ENCODE measurements around the gene OTOG. TPM values are rescaled to one million over a fixed set of nuclear protein-coding genes. Genes with fewer than 3 reads are reported as not detected.

OTOG gene
- total and polyA plus RNA-seq, 2 experiments from 2014 or later = not detected

- Histone ChIP-seq H3K9me2 (ENCODE audit: insufficient read depth) (no peaks in the 10 kb centered on the region), H3K36me3 (ENCODE audit: low read depth) (no peaks in the 10 kb centered on the region), H3K4me1 (ENCODE audit: insufficient read depth) (no peaks in the 10 kb centered on the region), H3K9ac (no peak overlapping the region), H3K4me2 (ENCODE audit: unreplicated experiment) (no peak overlapping the region), H3K27me3 (replicated peaks; ENCODE audit: insufficient read depth) (no peaks in the 10 kb centered on the region), H3K27ac (no peak overlapping the region), H4K20me1 (ENCODE audit: insufficient read depth) (no peaks in the 10 kb centered on the region), H3K79me2 (ENCODE audit: insufficient read depth) (no peaks in the 10 kb centered on the region), H2AFZ (no peak overlapping the region), H3K9me3 (ENCODE audit: low read depth) (no peaks in the 10 kb centered on the region), H3K4me3 (no peak overlapping the region), H3F3A (ENCODE audit: insufficient read depth) (no peaks in the 10 kb centered on the region)
- WGBS, 2 experiments (ENCODE audit: low coverage in 1 of 2, low lambda C conversion rate in 2 of 2, missing lambda C conversion rate in 2 of 2) = 29 to 42% methylated on average over 12 to 17 of the region's 17 CpGs
- in situ Hi-C loops (cut with MboI) = loop anchor here (10.0 kb wide), 1 partner anchor 119 kb away; no protein-coding TSS in a partner anchor
- no peak for DNase-seq
- TF ChIP-seq EZH2 (IDR thresholded peaks at IDR 0.05; ENCODE audit: insufficient read depth, poor library complexity, severe bottlenecking) (no peak), EZH2phosphoT487 (IDR thresholded peaks at IDR 0.05; ENCODE audit: insufficient read depth, low read depth) (no peak)
Measured at GRCh38 chr11:17605651-17606122, 58.6 kb downstream of the OTOG start.

DNA sequence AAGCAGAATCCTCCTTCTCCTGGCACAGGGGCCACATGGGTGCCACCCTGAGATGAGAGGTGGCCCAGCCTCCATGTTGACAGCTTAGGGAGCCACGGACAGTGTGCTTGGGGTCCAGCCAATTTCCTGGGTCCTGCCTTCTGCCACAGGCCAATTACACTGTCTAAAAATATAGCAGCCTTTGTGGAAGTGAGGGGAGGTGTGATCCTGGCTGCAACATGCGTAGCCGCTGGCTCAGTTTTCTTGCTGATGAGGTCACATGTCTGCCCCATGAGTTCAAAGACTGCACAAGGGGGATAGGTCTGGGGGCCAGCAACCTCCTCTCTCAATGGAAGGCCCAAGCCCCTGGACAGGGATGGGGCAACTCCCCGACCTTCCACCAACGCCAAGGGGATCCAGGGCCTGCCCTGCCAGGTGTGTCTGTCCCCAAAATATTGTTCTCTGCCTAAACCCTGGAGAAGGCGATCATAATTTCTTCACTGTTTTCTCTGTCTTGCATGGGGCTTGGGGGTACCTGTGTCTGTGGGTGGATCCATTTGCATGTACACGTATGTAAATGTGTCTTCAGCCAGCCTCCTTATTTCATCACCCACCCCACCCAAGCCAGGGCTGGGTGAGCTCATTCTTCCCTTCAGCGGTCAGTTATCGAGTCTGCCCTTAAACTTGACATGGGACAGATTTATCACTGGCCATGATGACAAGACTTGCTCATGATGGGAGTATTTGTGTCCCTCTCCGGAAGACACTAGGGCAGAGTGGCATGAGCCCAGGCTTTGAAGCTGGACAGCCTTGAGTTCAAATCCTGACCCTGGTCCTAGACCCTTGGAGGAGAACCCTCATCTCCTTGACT lies 59.4 kb downstream of the OTOG start:
- DNase-seq = no peak
- Histone ChIP-seq H3K4me2 (ENCODE audit: unreplicated experiment) (no peak overlapping the region), H3K27ac (no peak overlapping the region), H3K36me3 (ENCODE audit: low read depth) (no peaks in the 10 kb centered on the region), H3K4me1 (ENCODE audit: insufficient read depth) (no peaks in the 10 kb centered on the region), H3F3A (ENCODE audit: insufficient read depth) (no peaks in the 10 kb centered on the region), H4K20me1 (ENCODE audit: insufficient read depth) (no peaks in the 10 kb centered on the region), H3K27me3 (replicated peaks; ENCODE audit: insufficient read depth) (no peaks in the 10 kb centered on the region), H2AFZ (no peak overlapping the region), H3K79me2 (ENCODE audit: insufficient read depth) (no peaks in the 10 kb centered on the region), H3K9me3 (ENCODE audit: low read depth) (no peaks in the 10 kb centered on the region), H3K9me2 (ENCODE audit: insufficient read depth) (no peaks in the 10 kb centered on the region), H3K4me3 (no peak overlapping the region), H3K9ac (no peak overlapping the region)
- WGBS, 2 experiments (ENCODE audit: low coverage in 1 of 2, low lambda C conversion rate in 2 of 2, missing lambda C conversion rate in 2 of 2) = 41 to 45% methylated on average over 10 of the region's 10 CpGs
- TF ChIP-seq EZH2 (IDR thresholded peaks at IDR 0.05; ENCODE audit: insufficient read depth, poor library complexity, severe bottlenecking) (no peak), EZH2phosphoT487 (IDR thresholded peaks at IDR 0.05; ENCODE audit: insufficient read depth, low read depth) (no peak)
- in situ Hi-C loops (cut with MboI) = loop anchor here (10.0 kb wide), 1 partner anchor 118 kb away; no protein-coding TSS in a partner anchor

GRCh38 chr11:17607083-17607429 lies 60.0 kb downstream of the OTOG start:
- in situ Hi-C loops (cut with MboI) = loop anchor here (10.0 kb wide), 1 partner anchor 118 kb away; no protein-coding TSS in a partner anchor
- Histone ChIP-seq H3K4me3 (no peak overlapping the region), H3K36me3 (ENCODE audit: low read depth) (no peaks in the 10 kb centered on the region), H3K9ac (no peak overlapping the region), H3K27me3 (replicated peaks; ENCODE audit: insufficient read depth) (no peaks in the 10 kb centered on the region), H3K9me2 (ENCODE audit: insufficient read depth) (no peaks in the 10 kb centered on the region), H2AFZ (no peak overlapping the region), H3F3A (ENCODE audit: insufficient read depth) (no peaks in the 10 kb centered on the region), H3K79me2 (ENCODE audit: insufficient read depth) (no peaks in the 10 kb centered on the region), H3K9me3 (ENCODE audit: low read depth) (no peaks in the 10 kb centered on the region), H4K20me1 (ENCODE audit: insufficient read depth) (no peaks in the 10 kb centered on the region), H3K4me1 (ENCODE audit: insufficient read depth) (no peaks in the 10 kb centered on the region), H3K27ac (no peak overlapping the region), H3K4me2 (ENCODE audit: unreplicated experiment) (no peak overlapping the region)
- WGBS, 2 experiments (ENCODE audit: low coverage in 1 of 2, low lambda C conversion rate in 2 of 2, missing lambda C conversion rate in 2 of 2) = 75 to 82% methylated on average over 6 of the region's 6 CpGs
- TF ChIP-seq EZH2 (IDR thresholded peaks at IDR 0.05; ENCODE audit: insufficient read depth, poor library complexity, severe bottlenecking) = no peak
- TF ChIP-seq EZH2phosphoT487 (IDR thresholded peaks at IDR 0.05; ENCODE audit: insufficient read depth, low read depth) = no peak
- no peak for DNase-seq

DNA sequence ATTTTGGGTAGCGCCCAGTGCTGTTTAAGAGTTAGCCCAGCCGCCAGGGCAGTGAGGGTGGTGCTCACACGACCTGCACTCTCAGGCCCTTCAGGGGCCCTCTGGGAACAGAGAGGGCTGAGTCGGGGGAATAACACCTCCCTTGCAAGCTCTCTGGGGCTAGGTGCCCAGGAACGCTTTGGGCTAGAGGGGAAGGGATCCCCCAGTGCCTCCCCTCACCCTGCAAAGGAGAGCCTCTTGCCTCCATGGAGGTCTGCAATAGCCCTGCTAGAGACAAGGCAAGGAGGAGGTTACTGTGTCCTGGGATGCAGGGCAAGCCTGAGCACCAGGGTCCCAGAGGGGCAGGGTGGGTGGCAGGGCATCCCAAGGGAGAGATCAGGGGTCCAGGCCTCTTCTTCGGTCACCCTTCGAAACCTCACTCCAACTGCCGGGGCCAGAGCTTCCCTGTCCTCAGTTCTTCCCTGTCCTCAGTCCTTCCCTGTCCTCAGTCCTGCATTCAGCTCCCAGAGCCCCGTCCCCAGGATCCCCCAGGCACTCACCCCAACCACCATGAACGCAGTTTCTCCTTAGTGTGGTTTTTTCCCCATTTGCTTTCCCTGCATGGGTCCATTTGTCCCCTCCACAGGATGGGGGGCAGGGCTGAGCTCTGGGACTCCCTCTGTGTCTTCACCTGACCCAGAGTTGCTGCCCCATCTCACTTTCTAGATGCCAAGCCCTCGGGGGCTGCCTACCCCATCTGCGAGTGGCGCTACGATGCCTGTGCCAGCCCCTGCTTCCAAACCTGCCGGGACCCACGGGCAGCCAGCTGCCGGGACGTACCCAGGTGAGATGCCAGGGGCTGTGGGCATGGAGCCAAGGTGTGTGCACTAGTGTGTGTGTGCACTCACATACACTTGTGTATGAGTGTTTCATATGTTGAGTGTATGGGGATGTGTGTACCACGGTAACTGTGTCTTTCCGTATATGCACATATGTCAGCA lies 60.8 kb downstream of the OTOG start:
- H3K9me3 ChIP-seq (ENCODE audit: low read depth) = no peaks in the 10 kb centered on the region
- WGBS, 2 experiments (ENCODE audit: low coverage in 1 of 2, low lambda C conversion rate in 2 of 2, missing lambda C conversion rate in 2 of 2) = 42 to 47% methylated on average over 20 of the region's 20 CpGs
- H3K36me3 ChIP-seq (ENCODE audit: low read depth) = no peaks in the 10 kb centered on the region
- H3K9ac ChIP-seq = no peak overlapping the region
- H3K4me3 ChIP-seq = no peak overlapping the region
- H3K27me3 ChIP-seq (replicated peaks; ENCODE audit: insufficient read depth) = no peaks in the 10 kb centered on the region
- no peaks in the 10 kb centered on the region for H4K20me1 ChIP-seq (ENCODE audit: insufficient read depth)
- in situ Hi-C loops (cut with MboI) = loop anchor here (10.0 kb wide), 1 partner anchor 117 kb away; no protein-coding TSS in a partner anchor
- H2AFZ ChIP-seq = no peak overlapping the region
- TF ChIP-seq EZH2phosphoT487 (IDR thresholded peaks at IDR 0.05; ENCODE audit: insufficient read depth, low read depth) (no peak), EZH2 (IDR thresholded peaks at IDR 0.05; ENCODE audit: insufficient read depth, poor library complexity, severe bottlenecking) (no peak)
- no peak overlapping the region for H3K4me2 ChIP-seq (ENCODE audit: unreplicated experiment)
- H3F3A ChIP-seq (ENCODE audit: insufficient read depth) = no peaks in the 10 kb centered on the region
- no peaks in the 10 kb centered on the region for H3K9me2 ChIP-seq (ENCODE audit: insufficient read depth)
- no peaks in the 10 kb centered on the region for H3K79me2 ChIP-seq (ENCODE audit: insufficient read depth)
- DNase-seq = no peak
- no peak overlapping the region for H3K27ac ChIP-seq
- H3K4me1 ChIP-seq (ENCODE audit: insufficient read depth) = no peaks in the 10 kb centered on the region

Data from GM23248 (cell line).